Muscle layer of duodenum (tissue), 2 donors: ENCODE measurements around the gene SSTR5.

Experiments
- H3K27ac ChIP-seq: one replicate; pipeline ENCODE4 v1.7.0; 2013; ENCODE audit warnings: mild to moderate bottlenecking, low read length
- H3K27me3 ChIP-seq: one replicate; pipeline ENCODE4 v1.7.0; 2013; ENCODE audit warnings: low read depth, mild to moderate bottlenecking, control low read depth, low read length
- H3K36me3 ChIP-seq, 2 donors: one replicate each; pipeline ENCODE4 v1.7.0; 2013; ENCODE audit warnings: low read length in 2 of 2, control low read depth in 1 of 2, mild to moderate bottlenecking in 1 of 2; ENCODE audit not compliant: insufficient read depth in 2 of 2, control insufficient read depth in 1 of 2
- H3K4me1 ChIP-seq, 2 donors: one replicate each; pipeline ENCODE4 v1.7.0; 2013; ENCODE audit warnings: low read length in 2 of 2, mild to moderate bottlenecking in 2 of 2, control low read depth in 1 of 2, moderate library complexity in 1 of 2; ENCODE audit not compliant: insufficient read depth in 2 of 2, control insufficient read depth in 1 of 2
- H3K4me3 ChIP-seq, 2 donors: one replicate each; pipeline ENCODE4 v1.7.0; 2013; ENCODE audit warnings: low read length in 2 of 2, low read depth in 1 of 2, mild to moderate bottlenecking in 1 of 2
- H3K9me3 ChIP-seq, 2 donors: one replicate each; pipeline ENCODE4 v1.7.0; 2013; ENCODE audit warnings: low read length in 2 of 2, control low read depth in 1 of 2, mild to moderate bottlenecking in 1 of 2; ENCODE audit not compliant: control insufficient read depth in 1 of 2
- donor health status: healthy.

Gene SSTR5

DNA sequence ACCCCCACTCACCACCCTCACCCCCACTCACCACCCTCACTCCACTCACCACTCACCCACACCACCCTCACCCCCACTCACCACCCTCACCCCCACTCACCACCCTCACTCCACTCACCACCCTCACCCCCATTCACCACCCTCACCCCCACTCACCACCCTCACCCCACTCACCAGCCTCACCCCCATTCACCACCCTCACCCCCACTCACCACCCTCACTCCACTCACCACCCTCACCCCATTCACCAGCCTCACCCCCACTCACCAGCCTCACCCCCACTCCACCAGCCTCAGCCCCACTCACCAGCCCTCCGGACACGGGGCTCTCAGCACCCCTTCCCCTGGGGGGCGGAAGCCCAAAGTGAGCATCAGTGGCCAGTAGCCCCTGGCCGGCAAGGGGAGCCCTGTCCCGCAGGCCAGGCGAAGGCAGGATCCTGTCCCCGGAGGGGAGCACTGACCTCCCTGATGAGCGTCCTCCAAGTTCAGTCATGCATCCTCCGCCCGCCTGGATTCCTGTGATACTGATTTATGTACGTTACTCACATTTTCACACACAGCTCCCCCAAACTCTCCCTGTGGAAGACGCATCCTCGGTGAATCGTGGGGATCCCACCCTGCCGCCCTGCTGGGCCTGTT is 41.5 kb downstream of the SSTR5 start:
- Histone ChIP-seq H3K27me3 (no peaks in the 10 kb centered on the region), H3K36me3 (no peaks in the 10 kb centered on the region), H3K4me3 (no peak overlapping the region), H3K27ac (no peak overlapping the region), H3K9me3 (no peaks in the 10 kb centered on the region), H3K4me1 (peaks cover 0 to 4% of the 10 kb centered on the region in 2 donors)

DNA sequence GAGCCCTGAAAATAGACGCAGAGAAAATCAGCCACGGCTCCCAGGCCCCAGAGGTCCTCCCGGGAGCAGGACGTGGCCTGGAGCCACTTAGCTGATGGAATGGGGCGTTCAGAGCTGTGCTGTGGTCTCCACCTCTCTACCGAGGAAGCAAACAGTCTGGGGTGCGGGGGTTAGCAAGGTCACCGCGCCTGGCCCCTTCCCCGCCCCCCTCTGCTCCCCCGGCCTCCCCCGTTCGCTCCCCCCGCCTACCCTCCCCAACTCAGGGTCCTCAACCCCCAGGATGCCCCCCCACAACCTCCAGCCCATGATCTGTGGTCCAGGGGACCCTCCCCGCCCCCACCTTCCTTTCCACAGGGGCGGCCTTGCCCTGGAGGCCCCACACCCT is 44.1 kb downstream of the SSTR5 start:
- Histone ChIP-seq H3K27me3 (no peaks in the 10 kb centered on the region), H3K27ac (no peak overlapping the region), H3K36me3 (no peaks in the 10 kb centered on the region), H3K4me1 (no peaks in the 10 kb centered on the region), H3K4me3 (no peak overlapping the region), H3K9me3 (no peaks in the 10 kb centered on the region)

DNA sequence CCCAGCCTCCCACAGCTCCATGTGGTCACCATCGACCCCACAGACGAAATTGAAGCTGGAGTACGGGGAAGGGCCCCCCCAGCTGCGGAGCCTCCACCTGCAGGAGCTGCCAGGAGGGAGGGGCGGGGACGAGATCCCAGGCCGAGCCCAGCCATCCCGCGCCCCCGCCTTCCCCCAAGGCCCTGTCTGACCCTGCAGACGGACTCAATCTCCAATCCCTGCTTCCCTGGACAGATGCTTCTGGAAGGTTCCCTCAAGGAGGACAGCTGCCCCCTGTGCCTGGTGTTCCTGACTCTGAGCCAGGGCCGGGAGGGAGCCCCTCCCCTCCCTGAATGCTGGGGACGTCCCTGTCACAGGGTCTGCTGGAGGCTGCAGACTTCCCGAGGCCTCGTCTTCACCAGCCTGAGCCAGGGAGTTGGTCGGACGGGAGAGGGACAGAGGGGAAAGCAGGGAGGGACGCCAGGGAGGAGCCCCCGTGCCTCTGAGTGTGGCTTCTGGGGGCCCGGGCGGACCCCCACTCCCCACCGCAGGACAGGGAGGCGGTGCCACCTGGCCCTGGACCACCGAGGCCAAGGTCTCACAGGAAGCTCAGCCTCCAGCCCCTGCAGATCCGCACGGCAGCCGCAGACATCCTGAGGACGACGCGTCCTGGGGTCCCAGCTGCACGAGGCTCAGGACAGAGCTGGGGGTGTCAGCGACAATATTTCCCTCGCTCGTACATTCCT is 44.8 kb downstream of the SSTR5 start:
- no peak overlapping the region for H3K27ac ChIP-seq
- H3K9me3 ChIP-seq = no peaks in the 10 kb centered on the region
- no peaks in the 10 kb centered on the region for H3K36me3 ChIP-seq
- H3K4me3 ChIP-seq = no peak overlapping the region
- H3K27me3 ChIP-seq = no peaks in the 10 kb centered on the region
- H3K4me1 ChIP-seq = no peaks in the 10 kb centered on the region

DNA sequence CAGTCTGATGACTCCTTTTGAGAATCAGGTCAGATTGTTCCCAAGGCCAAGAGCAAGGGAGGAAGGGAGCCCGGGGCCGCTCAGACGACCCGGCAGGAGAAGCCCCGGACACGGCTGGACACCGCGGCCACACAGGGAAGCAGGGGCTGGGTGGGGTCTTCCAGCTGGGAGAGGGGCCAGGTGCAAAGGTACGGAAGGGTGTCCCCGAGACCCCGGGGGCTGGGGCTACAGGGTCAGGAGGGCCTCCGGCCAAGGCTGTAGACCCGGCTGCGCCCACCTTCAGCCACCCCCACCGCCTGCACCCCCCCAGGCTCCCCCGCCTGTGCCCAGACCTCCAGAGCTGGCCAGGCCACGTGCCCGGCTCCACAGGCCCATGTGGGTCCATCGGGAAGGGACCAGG is 45.4 kb downstream of the SSTR5 start:
- Histone ChIP-seq H3K4me1 (no peaks in the 10 kb centered on the region), H3K36me3 (no peaks in the 10 kb centered on the region), H3K27me3 (no peaks in the 10 kb centered on the region), H3K9me3 (no peaks in the 10 kb centered on the region), H3K27ac (no peak overlapping the region), H3K4me3 (no peak overlapping the region)

GRCh38 chr16:1119129-1119528 is 46.6 kb downstream of the SSTR5 start:
- no peaks in the 10 kb centered on the region for H3K36me3 ChIP-seq
- H3K9me3 ChIP-seq = no peaks in the 10 kb centered on the region
- no peaks in the 10 kb centered on the region for H3K4me1 ChIP-seq
- no peak overlapping the region for H3K27ac ChIP-seq
- H3K27me3 ChIP-seq = no peaks in the 10 kb centered on the region
- no peak overlapping the region for H3K4me3 ChIP-seq

DNA sequence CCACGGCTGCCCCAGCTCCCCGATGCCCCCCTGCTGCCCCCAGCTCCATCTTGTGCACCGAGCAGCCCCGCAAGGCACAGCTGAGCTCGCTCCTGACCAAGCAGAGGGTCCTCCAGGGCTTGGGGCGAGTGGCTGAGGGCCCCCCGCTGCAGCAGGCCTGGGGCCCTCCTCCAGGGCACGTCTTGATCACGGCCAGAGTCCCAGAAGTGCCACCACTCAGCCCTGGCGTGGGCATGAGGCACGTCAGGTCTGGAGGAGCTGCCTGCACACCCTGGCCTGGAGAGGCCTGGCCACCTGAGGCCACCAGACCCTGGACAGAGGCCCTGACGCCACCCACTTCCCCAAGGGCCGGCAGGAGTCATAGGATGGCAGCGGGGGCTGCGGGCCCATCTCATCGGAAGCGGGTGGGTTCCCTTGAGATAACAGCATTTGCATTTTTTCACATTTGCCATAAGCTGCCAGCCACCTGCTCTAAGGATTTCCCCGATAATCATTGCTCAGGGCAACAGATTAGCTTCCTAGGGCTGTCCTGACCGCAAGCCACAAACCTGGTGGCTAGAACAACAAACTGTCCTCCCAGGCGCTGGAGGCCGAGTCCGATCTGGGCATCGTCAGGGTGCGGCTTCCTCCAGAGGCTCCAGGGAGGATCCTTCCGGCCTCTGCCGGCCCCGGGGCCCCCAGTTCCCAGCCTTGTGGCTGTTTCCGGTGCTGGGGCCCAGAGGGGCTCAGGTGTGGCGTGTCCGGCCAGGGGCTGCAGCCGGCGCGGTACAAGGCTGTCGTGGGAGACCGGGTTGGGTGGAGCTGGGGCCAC is 47.4 kb downstream of the SSTR5 start:
- Histone ChIP-seq H3K27me3 (no peaks in the 10 kb centered on the region), H3K4me3 (no peak overlapping the region), H3K27ac (no peak overlapping the region), H3K4me1 (no peaks in the 10 kb centered on the region), H3K9me3 (no peaks in the 10 kb centered on the region), H3K36me3 (no peaks in the 10 kb centered on the region)

DNA sequence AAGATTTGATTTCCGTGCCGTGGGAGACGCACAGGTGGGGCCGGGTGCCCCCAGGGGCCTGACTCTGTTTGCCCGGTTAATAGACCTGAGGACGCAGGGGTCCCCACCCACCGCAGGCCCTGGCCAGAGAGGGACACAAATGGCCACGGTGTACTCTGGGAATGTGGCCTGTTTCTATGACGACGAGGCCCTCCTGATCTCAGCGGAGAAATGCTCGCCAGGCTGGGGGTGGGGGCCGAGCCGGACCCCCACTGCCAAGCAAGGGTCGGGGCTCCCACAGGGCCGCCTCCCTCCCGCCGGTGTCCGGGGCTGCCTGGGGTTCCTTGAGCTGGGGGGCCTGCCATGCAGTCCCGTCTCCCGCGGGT is 48.0 kb downstream of the SSTR5 start:
- Histone ChIP-seq H3K36me3 (no peaks in the 10 kb centered on the region), H3K9me3 (no peaks in the 10 kb centered on the region), H3K27me3 (no peaks in the 10 kb centered on the region), H3K4me1 (peaks cover 0 to 4% of the 10 kb centered on the region in 2 donors), H3K27ac (no peak overlapping the region), H3K4me3 (no peak overlapping the region)

GRCh38 chr16:1121009-1121408 is 48.5 kb downstream of the SSTR5 start:
- Histone ChIP-seq H3K4me3 (no peak overlapping the region), H3K4me1 (peaks cover 0 to 7% of the 10 kb centered on the region in 2 donors), H3K27ac (no peak overlapping the region), H3K27me3 (no peaks in the 10 kb centered on the region), H3K36me3 (no peaks in the 10 kb centered on the region), H3K9me3 (no peaks in the 10 kb centered on the region)

DNA sequence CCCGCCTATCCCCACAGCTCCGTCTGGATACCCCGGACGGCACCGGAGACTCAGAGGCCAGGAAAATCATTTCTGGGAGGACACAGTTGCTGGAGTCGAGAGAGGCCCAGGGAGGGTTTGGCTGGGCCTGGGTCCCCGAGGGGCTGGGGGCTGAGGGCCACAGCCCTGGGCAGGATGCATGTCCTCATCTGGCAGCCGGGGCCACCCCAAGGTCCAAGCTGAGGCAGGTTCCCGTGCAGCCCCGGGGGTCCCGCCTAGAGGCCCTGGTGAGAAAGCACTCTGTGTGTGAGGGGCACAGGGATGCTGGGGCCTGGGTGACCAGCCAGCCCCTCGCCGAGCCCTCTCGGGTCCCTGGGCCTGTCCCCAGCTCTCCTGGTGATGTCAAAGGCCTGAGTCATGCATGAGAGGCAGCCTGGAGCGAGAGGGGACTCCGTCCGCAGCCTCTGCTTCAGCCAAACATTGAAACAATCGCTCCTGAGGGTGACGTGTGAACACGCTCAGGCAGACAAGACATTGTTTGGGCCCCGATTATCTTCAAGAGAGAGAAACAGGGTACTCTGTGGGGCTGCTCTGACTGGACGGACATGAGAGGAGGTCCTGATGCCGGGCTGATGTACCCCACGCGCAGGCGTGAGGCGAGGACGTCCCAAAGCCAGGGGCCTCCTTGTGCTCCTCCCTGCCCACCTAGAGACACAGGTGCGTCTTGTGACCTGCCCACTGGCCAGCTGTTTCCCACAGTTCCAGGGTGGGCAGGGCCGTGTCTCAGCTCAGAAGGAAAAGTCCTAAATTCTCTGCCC is 49.3 kb downstream of the SSTR5 start:
- Histone ChIP-seq H3K9me3 (no peaks in the 10 kb centered on the region), H3K27ac (no peak overlapping the region), H3K27me3 (no peaks in the 10 kb centered on the region), H3K4me3 (no peak overlapping the region), H3K36me3 (no peaks in the 10 kb centered on the region), H3K4me1 (peaks cover 0 to 7% of the 10 kb centered on the region in 2 donors)

DNA sequence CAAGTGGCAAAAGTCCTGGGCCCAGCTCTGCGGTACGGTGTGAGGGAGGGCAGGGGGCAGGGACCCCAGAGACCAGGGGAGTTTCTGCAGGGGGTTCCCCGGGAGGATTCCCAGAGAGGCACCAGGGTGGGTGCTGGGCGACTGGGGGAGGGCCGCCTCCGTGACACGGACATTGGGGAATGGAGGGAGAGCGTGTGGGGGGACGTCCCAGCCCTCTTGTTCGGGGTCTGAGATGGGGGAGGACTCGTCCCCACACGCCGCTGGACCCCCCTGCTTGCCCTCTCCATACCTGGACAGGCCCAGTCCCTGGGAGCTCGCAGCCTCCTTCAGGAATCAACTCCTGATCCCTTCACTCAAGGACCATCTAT is 49.8 kb downstream of the SSTR5 start:
- Histone ChIP-seq H3K27me3 (no peaks in the 10 kb centered on the region), H3K4me3 (no peak overlapping the region), H3K9me3 (no peaks in the 10 kb centered on the region), H3K27ac (no peak overlapping the region), H3K4me1 (peaks cover 0 to 7% of the 10 kb centered on the region in 2 donors), H3K36me3 (no peaks in the 10 kb centered on the region)
